Gastroesophageal sphincter (tissue), 4 donors: Measurements from ENCODE around the gene ABHD10. TPM values are rescaled to one million over a fixed set of nuclear protein-coding genes. Genes with fewer than 3 reads are reported as not detected.

Experiments used
- ATAC-seq: fragments of 150-250 bp; one replicate; pipeline ENCODE4 v1.9.1; 2016; ENCODE audit warnings: mild to moderate bottlenecking, moderate library complexity
- H3K27ac ChIP-seq, 4 donors: fragments of 200-600 bp; sonication (generic) in 3 of 4; 1 replicate in 3 of 4; 2 replicates in 1 of 4; pipeline ENCODE4 v1.5.1; 2016 to 2019
- H3K27me3 ChIP-seq: fragments of 200-600 bp; sonication (generic); one replicate; pipeline ENCODE4 v1.5.1; 2019
- H3K36me3 ChIP-seq, 2 donors: fragments of 200-600 bp; sonication (generic); one replicate each; pipeline ENCODE4 v1.5.1; 2019; ENCODE audit warnings: control low read depth in 1 of 2
- H3K4me1 ChIP-seq, 3 donors: fragments of 200-600 bp; sonication (generic); 1 replicate in 2 of 3; 2 replicates in 1 of 3; pipeline ENCODE4 v1.5.1; 2016 to 2019; ENCODE audit warnings: control low read depth in 2 of 3
- H3K4me3 ChIP-seq, 2 donors: fragments of 200-600 bp; sonication (generic); one replicate each; pipeline ENCODE4 v1.5.1; 2019; ENCODE audit warnings: mild to moderate bottlenecking in 1 of 2, moderate library complexity in 1 of 2
- H3K9me3 ChIP-seq, 3 donors: fragments of 200-600 bp; sonication (generic); one replicate each; pipeline ENCODE4 v1.5.1; 2017 to 2019; ENCODE audit warnings: control low read depth in 2 of 3
- CTCF ChIP-seq, 4 experiments: fragments of 200-600 bp in 2 of 4; fragments of 450-650 bp in 2 of 4; sonication (generic) in 1 of 4; IDR thresholded peaks; one replicate each; pipeline ENCODE4 v1.5.1; 2017 to 2019; ENCODE audit warnings: antibody characterized with exemption in 4 of 4, mild to moderate bottlenecking in 2 of 4, moderate library complexity in 2 of 4
- EP300 ChIP-seq: sonication (generic); formaldehyde crosslinking; IDR thresholded peaks from one replicate; pipeline ENCODE4 v1.6.1; 2017; ENCODE audit warnings: antibody characterized with exemption, mild to moderate bottlenecking
- POLR2A ChIP-seq, 2 donors: fragments of 450-650 bp; IDR thresholded peaks; one replicate each; pipeline ENCODE4 v1.6.1; 2017; ENCODE audit warnings: antibody characterized with exemption in 2 of 2, mild to moderate bottlenecking in 2 of 2, moderate library complexity in 1 of 2
- POLR2AphosphoS5 ChIP-seq: sonication (generic); formaldehyde crosslinking; IDR thresholded peaks from one replicate; pipeline ENCODE4 v1.6.1; 2017; ENCODE audit warnings: antibody characterized with exemption
- WGBS, 2 donors: methylation state at CpG; one replicate each; pipeline ENCODE4 v1.1.5; 2018; ENCODE audit warnings: low coverage in 1 of 2; 5-methylcytosine and 5-hydroxymethylcytosine counted together
- total RNA-seq, 4 donors: library from RNA; depleted of rRNA; stranded (reverse); fragments of >200 nt; gene quantifications; one replicate each; pipeline ENCODE4 v1.1.0, GENCODE V29; 2016

The ABHD10 gene
- total RNA-seq, 4 donors from 2014 or later, result 10.6 to 22.4 (median 17.1) TPM

GRCh38 chr3:111963424-111963823 is 15.4 kb upstream of the ABHD10 start:
- H3K27ac ChIP-seq, result no peak overlapping the region
- H3K9me3 ChIP-seq, result no peaks in the 10 kb centered on the region
- 55 to 80% methylated on average over 1 of the region's 1 CpG for WGBS, 2 donors
- no peak overlapping the region for H3K4me3 ChIP-seq
- no peak for ATAC-seq
- no peaks in the 10 kb centered on the region for H3K27me3 ChIP-seq
- TF ChIP-seq POLR2A (IDR thresholded peaks at IDR 0.05), result no peak
- TF ChIP-seq EP300, result no peak
- TF ChIP-seq CTCF (IDR thresholded peaks at IDR 0.05), result no peak
- TF ChIP-seq POLR2AphosphoS5, result no peak
- peaks cover 0 to 47% of the 10 kb centered on the region in 2 donors for H3K36me3 ChIP-seq
- peaks cover 5 to 20% (median 10%) of the 10 kb centered on the region in 3 donors for H3K4me1 ChIP-seq

GRCh38 chr3:111965484-111965883 is 13.3 kb upstream of the ABHD10 start:
- peak overlapping the region in 1 of 4 donors; percentile 15 for H3K27ac ChIP-seq
- TF ChIP-seq POLR2AphosphoS5, result no peak
- no peak for TF ChIP-seq EP300
- no peak for TF ChIP-seq CTCF (IDR thresholded peaks at IDR 0.05)
- TF ChIP-seq POLR2A (IDR thresholded peaks at IDR 0.05), result no peak
- no peaks in the 10 kb centered on the region for H3K9me3 ChIP-seq

GRCh38 chr3:111967068-111967467 is 11.8 kb upstream of the ABHD10 start:
- ATAC-seq, result no peak
- 13 to 19% methylated on average over 2 to 3 of the region's 3 CpGs for WGBS, 2 donors
- no peaks in the 10 kb centered on the region for H3K9me3 ChIP-seq

More at GRCh38 chr3:111965484-111965883, 13.3 kb upstream of the ABHD10 start:
- Histone ChIP-seq H3K4me3 (no peak overlapping the region), H3K27me3 (no peaks in the 10 kb centered on the region), H3K4me1 (peaks cover 5 to 31% (median 14%) of the 10 kb centered on the region in 3 donors), H3K36me3 (peaks cover 0 to 45% of the 10 kb centered on the region in 2 donors)
- 70 to 82% methylated on average over 2 of the region's 2 CpGs for WGBS, 2 donors
- ATAC-seq, result no peak

GRCh38 chr3:111967651-111968274 is 11.1 kb upstream of the ABHD10 start:
- Histone ChIP-seq H3K4me3 (no peak overlapping the region), H3K4me1 (peaks cover 5 to 31% (median 14%) of the 10 kb centered on the region in 3 donors), H3K9me3 (no peaks in the 10 kb centered on the region), H3K36me3 (peaks cover 0 to 49% of the 10 kb centered on the region in 2 donors), H3K27ac (peak overlapping the region; percentile 23 to 57 (median 48)), H3K27me3 (no peaks in the 10 kb centered on the region)
- TF ChIP-seq POLR2AphosphoS5 (peak; percentile 39), EP300 (no peak), POLR2A (IDR thresholded peaks at IDR 0.05) (no peak), CTCF (IDR thresholded peaks at IDR 0.05) (peak; percentile 89 to 95 (median 92))
- ATAC-seq, result peak; percentile 88
- 2 to 3% methylated on average over 8 of the region's 8 CpGs for WGBS, 2 donors

More at GRCh38 chr3:111967068-111967467, 11.8 kb upstream of the ABHD10 start:
- H3K27me3 ChIP-seq, result no peaks in the 10 kb centered on the region
- H3K4me3 ChIP-seq, result no peak overlapping the region
- H3K36me3 ChIP-seq, result peaks cover 0 to 51% of the 10 kb centered on the region in 2 donors
- TF ChIP-seq POLR2A (IDR thresholded peaks at IDR 0.05), result no peak
- TF ChIP-seq EP300, result no peak
- TF ChIP-seq POLR2AphosphoS5, result no peak
- no peak for TF ChIP-seq CTCF (IDR thresholded peaks at IDR 0.05)
- peaks cover 5 to 31% (median 14%) of the 10 kb centered on the region in 3 donors for H3K4me1 ChIP-seq
- H3K27ac ChIP-seq, result peak overlapping the region; percentile 23 to 57 (median 50)
